Fibroblast of lung (primary cell): ENCODE measurements around the gene HLF. TPM values are rescaled to one million over a fixed set of nuclear protein-coding genes. Genes with fewer than 3 reads are reported as not detected.

Experiments
- DNase-seq, 2 donors: peaks; one replicate each; pipeline versions ENCODE4 v3.0.0 to v3.0.0-alpha.2; 2010; ENCODE audit warnings: low read depth in 2 of 2
- H2AFZ ChIP-seq: 2 replicates; pipeline ENCODE4 v1.5.1; 2012; ENCODE audit warnings: low read length, control low read depth, inconsistent platforms
- H3K27ac ChIP-seq: 2 replicates; pipeline ENCODE4 v1.5.1; 2011; ENCODE audit warnings: low read length, control low read depth; ENCODE audit not compliant: insufficient read depth
- H3K27me3 ChIP-seq: 2 replicates; pipeline ENCODE4 v1.5.1; 2011; ENCODE audit warnings: mild to moderate bottlenecking, low read length; ENCODE audit not compliant: control insufficient read depth, insufficient read depth
- H3K36me3 ChIP-seq: 2 replicates; pipeline ENCODE4 v1.5.1; 2011; ENCODE audit warnings: low read length; ENCODE audit not compliant: control insufficient read depth, insufficient read depth
- H3K4me1 ChIP-seq: 2 replicates; pipeline ENCODE4 v1.5.1; 2011; ENCODE audit warnings: low read length; ENCODE audit not compliant: control insufficient read depth, insufficient read depth; ENCODE audit errors: extremely low read depth
- H3K4me2 ChIP-seq: 2 replicates; pipeline ENCODE4 v1.5.1; 2011; ENCODE audit warnings: low read length, control low read depth; ENCODE audit not compliant: insufficient read depth; ENCODE audit errors: extremely low read depth
- H3K4me3 ChIP-seq, 4 experiments: fragments of 200-600 bp in 1 of 4; sonication (generic) in 1 of 4; replicated peaks in 1 of 4; 2 replicates each; pipeline ENCODE4 v1.5.1; 2011 to 2016; ENCODE audit warnings: low read length in 4 of 4, low read depth in 3 of 4, mild to moderate bottlenecking in 3 of 4, control low read depth in 2 of 4, inconsistent platforms in 1 of 4, mixed read lengths in 1 of 4; ENCODE audit not compliant: insufficient read depth in 1 of 4; ENCODE audit errors: control extremely low read depth in 1 of 4
- H3K79me2 ChIP-seq: 2 replicates; pipeline ENCODE4 v1.5.1; 2012; ENCODE audit warnings: mild to moderate bottlenecking, low read length, inconsistent platforms; ENCODE audit not compliant: control insufficient read depth, insufficient read depth
- H3K9ac ChIP-seq: 2 replicates; pipeline ENCODE4 v1.5.1; 2011; ENCODE audit warnings: mild to moderate bottlenecking, low read length, control low read depth; ENCODE audit not compliant: insufficient read depth
- H3K9me3 ChIP-seq: 2 replicates; pipeline ENCODE4 v1.5.1; 2012; ENCODE audit warnings: low read depth, low read length; ENCODE audit not compliant: control insufficient read depth, insufficient read depth
- H4K20me1 ChIP-seq: 2 replicates; pipeline ENCODE4 v1.5.1; 2011; ENCODE audit warnings: low read length; ENCODE audit not compliant: control insufficient read depth, insufficient read depth; ENCODE audit errors: extremely low read depth
- EZH2 ChIP-seq: IDR thresholded peaks from 2 replicates; pipeline ENCODE4 v1.5.1; 2012; ENCODE audit warnings: low read length, control low read depth, mild to moderate bottlenecking; ENCODE audit errors: missing control alignments
- polyA plus RNA-seq, 2 donors: library from polyadenylated mRNA; depleted of rRNA in 1 of 2; stranded (reverse) in 1 of 2; unstranded in 1 of 2; fragments of >200 nt; gene quantifications; 2 replicates each; pipeline ENCODE4 v1.2.1, GENCODE V29; 2011 to 2012; ENCODE audit warnings: missing spikeins in 1 of 2
- total RNA-seq: library from RNA; depleted of rRNA; stranded (reverse); fragments of >200 nt; gene quantifications from 2 replicates; pipeline ENCODE4 v1.2.1, GENCODE V29; 2014
- TF ChIP-seq, protein P1 (sequence below), 2 donors: IDR thresholded peaks in 1 of 2; conservative IDR thresholded peaks in 1 of 2; 1 replicate in 1 of 2; 2 replicates in 1 of 2; pipeline ENCODE4 v1.5.1; 2011 to 2012; ENCODE audit warnings: low read length in 2 of 2, control low read depth in 1 of 2, inconsistent platforms in 1 of 2, low read depth in 1 of 2, mild to moderate bottlenecking in 1 of 2

HLF gene
- total and polyA plus RNA-seq, 2 donors (not counting 1 experiment from before 2014, with no cell fraction given), result 0.17 to 0.69 TPM

DNA sequence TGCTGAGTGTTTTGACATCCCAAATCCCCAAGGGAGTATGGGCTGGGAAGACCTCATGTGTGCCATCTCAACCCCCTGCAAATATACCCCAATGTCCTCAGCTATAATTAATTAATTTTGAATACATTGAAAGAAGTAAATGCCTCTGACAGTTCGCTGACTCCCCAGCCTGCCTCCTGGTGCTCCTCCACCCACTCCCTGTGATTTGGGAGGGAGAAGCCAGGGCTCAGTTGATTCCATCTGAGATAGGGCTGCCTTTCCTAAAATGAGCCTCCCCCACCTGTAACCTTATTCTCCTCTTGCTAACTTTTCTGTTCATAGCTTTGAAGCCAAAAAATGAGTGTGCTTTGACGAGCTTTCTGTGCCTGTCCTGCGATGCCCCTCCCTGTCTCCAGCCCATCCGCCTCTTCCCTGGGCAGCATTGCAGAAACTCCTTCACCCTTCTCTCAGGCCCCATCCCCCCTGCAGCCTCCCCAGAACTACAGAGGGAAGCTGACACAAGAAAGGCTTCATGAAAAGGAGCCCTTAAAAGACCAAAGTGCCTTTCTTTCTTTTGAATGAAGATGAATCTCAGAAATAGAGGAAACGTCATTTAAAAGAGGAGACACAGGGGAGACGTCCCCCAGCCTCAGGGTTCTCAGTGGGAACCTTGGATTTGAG lies 70.3 kb downstream of the HLF start:
- no peaks in the 10 kb centered on the region for H4K20me1 ChIP-seq
- no peak for TF ChIP-seq EZH2
- TF ChIP-seq, protein P1, sequence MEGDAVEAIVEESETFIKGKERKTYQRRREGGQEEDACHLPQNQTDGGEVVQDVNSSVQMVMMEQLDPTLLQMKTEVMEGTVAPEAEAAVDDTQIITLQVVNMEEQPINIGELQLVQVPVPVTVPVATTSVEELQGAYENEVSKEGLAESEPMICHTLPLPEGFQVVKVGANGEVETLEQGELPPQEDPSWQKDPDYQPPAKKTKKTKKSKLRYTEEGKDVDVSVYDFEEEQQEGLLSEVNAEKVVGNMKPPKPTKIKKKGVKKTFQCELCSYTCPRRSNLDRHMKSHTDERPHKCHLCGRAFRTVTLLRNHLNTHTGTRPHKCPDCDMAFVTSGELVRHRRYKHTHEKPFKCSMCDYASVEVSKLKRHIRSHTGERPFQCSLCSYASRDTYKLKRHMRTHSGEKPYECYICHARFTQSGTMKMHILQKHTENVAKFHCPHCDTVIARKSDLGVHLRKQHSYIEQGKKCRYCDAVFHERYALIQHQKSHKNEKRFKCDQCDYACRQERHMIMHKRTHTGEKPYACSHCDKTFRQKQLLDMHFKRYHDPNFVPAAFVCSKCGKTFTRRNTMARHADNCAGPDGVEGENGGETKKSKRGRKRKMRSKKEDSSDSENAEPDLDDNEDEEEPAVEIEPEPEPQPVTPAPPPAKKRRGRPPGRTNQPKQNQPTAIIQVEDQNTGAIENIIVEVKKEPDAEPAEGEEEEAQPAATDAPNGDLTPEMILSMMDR (conservative IDR thresholded peaks at IDR 0.05 in 1 of 2, IDR thresholded peaks at IDR 0.05 in 1 of 2; ENCODE audit: low read depth in 1 of 2, low read length in 2 of 2), result no peak
- no peak overlapping the region for H3K4me2 ChIP-seq
- no peaks in the 10 kb centered on the region for H3K4me1 ChIP-seq
- no peak overlapping the region for H3K27ac ChIP-seq
- H3K4me3 ChIP-seq, result no peak overlapping the region
- H3K36me3 ChIP-seq, result no peaks in the 10 kb centered on the region
- no peaks in the 10 kb centered on the region for H3K27me3 ChIP-seq
- H3K9me3 ChIP-seq, result no peaks in the 10 kb centered on the region
- no peaks in the 10 kb centered on the region for H3K79me2 ChIP-seq
- no peak for DNase-seq
- no peak overlapping the region for H3K9ac ChIP-seq
- no peak overlapping the region for H2AFZ ChIP-seq

DNA sequence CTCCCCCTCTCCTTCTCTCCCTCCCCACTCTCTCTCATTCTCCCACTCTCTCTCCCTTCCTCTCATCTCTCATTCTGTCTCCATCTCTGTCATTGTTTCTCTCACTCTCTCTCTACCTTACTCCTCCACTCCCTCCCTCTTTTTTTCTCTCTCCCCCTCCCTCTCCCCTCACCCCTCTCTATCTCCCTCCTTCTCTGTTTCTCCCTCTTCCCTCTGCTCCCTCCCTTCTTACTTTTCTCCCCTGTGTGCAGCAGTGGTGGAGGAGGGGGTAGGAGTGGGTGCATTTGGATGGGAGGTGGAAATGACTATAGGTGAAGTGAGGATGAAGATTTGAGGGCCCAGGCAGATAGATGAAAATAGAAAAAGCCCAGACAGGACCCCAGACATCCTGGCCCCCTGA lies 70.9 kb downstream of the HLF start:
- no peak for TF ChIP-seq EZH2
- TF ChIP-seq, protein P1 (conservative IDR thresholded peaks at IDR 0.05 in 1 of 2, IDR thresholded peaks at IDR 0.05 in 1 of 2; ENCODE audit: low read depth in 1 of 2, low read length in 2 of 2), result no peak
- Histone ChIP-seq H3K79me2 (no peaks in the 10 kb centered on the region), H3K27me3 (no peaks in the 10 kb centered on the region), H3K9me3 (no peaks in the 10 kb centered on the region), H4K20me1 (no peaks in the 10 kb centered on the region), H3K36me3 (no peaks in the 10 kb centered on the region), H3K9ac (no peak overlapping the region), H3K27ac (no peak overlapping the region), H3K4me3 (no peak overlapping the region), H2AFZ (no peak overlapping the region), H3K4me2 (no peak overlapping the region), H3K4me1 (no peaks in the 10 kb centered on the region)
- no peak for DNase-seq

DNA sequence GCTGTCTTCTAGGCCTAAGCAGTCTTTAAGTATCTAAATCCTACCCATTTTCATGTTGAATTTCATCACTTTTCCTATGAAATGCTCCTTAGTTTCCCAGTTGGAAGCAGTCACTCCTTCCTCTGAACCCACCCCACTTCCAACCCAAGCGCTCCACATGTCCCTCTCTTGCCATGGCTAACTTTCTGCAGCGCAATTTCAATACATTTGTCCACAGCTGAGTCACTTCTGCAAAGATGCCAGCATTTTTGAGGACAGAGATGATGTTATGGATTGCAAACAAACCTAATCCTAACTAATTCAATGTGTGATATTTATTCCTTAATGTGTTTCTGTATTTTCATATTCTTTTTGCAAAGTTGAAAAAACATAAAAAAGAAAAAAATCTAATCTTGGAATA lies 71.7 kb downstream of the HLF start:
- H3K4me3 ChIP-seq, result no peak overlapping the region
- no peaks in the 10 kb centered on the region for H3K79me2 ChIP-seq
- no peaks in the 10 kb centered on the region for H4K20me1 ChIP-seq
- no peaks in the 10 kb centered on the region for H3K27me3 ChIP-seq
- H3K36me3 ChIP-seq, result no peaks in the 10 kb centered on the region
- H2AFZ ChIP-seq, result no peak overlapping the region
- no peak for TF ChIP-seq EZH2
- TF ChIP-seq, protein P1 (conservative IDR thresholded peaks at IDR 0.05 in 1 of 2, IDR thresholded peaks at IDR 0.05 in 1 of 2; ENCODE audit: low read depth in 1 of 2, low read length in 2 of 2), result no peak
- no peak overlapping the region for H3K4me2 ChIP-seq
- H3K9ac ChIP-seq, result no peak overlapping the region
- H3K27ac ChIP-seq, result no peak overlapping the region
- H3K9me3 ChIP-seq, result no peaks in the 10 kb centered on the region
- H3K4me1 ChIP-seq, result no peaks in the 10 kb centered on the region
- no peak for DNase-seq
